WTC11 (cell line): Measurements from ENCODE around the gene RPTN. TPM values are rescaled to one million over a fixed set of nuclear protein-coding genes. Genes with fewer than 3 reads are reported as not detected.

Experiments used
- ATAC-seq: fragments of 200-7000 bp; cut with Tn5 transposase; 2 replicates; pipeline ENCODE4 v1.10.0; 2021; ENCODE audit warnings: mild to moderate bottlenecking, moderate library complexity
- CTCF ChIA-PET: fragments of 300-600 bp; sonication (Branson Sonifier 250); formaldehyde crosslinking; loops from one replicate; lab custom pipeline; 2021; ENCODE audit warnings: antibody characterized with exemption; lab: Charles Lee
- POLR2A ChIA-PET: fragments of 350-600 bp; sonication (Branson Sonifier 250); formaldehyde crosslinking; loops from one replicate; lab custom pipeline; 2021; ENCODE audit warnings: antibody characterized with exemption; lab: Charles Lee
- DNase-seq: peaks from one replicate; pipeline ENCODE4 v3.0.0; 2021; ENCODE audit warnings: low spot score
- H3K27ac Mint-ChIP-seq: 2 replicates; pipeline ENCODE4 v1.8.0; 2021; ENCODE audit warnings: mixed read lengths
- H3K27me3 Mint-ChIP-seq: 2 replicates; pipeline ENCODE4 v1.8.0; 2021; ENCODE audit warnings: low read depth, mild to moderate bottlenecking, moderate library complexity, mixed read lengths
- H3K36me3 Mint-ChIP-seq: 2 replicates; pipeline ENCODE4 v1.8.0; 2021; ENCODE audit warnings: mixed read lengths
- H3K4me1 Mint-ChIP-seq: 2 replicates; pipeline ENCODE4 v1.8.0; 2022; ENCODE audit warnings: mixed read lengths
- H3K4me3 Mint-ChIP-seq: 2 replicates; pipeline ENCODE4 v1.8.0; 2021; ENCODE audit warnings: mild to moderate bottlenecking, moderate library complexity, mixed read lengths
- H3K9me3 Mint-ChIP-seq: 2 replicates; pipeline ENCODE4 v1.8.0; 2021; ENCODE audit warnings: mixed read lengths
- AR ChIP-seq: fragments of 250-450 bp; sonication (Bioruptor Pico); IDR thresholded peaks from 2 replicates; pipeline ENCODE4 v1.9.0; 2021; ENCODE audit warnings: mild to moderate bottlenecking
- ATF3 ChIP-seq: sonication (generic); formaldehyde crosslinking; conservative IDR thresholded peaks from 2 replicates; pipeline ENCODE4 v1.8.1; 2022; ENCODE audit warnings: mild to moderate bottlenecking, missing genetic modification reagents
- CDX4 ChIP-seq: fragments of 250-450 bp; sonication (Bioruptor Pico); IDR thresholded peaks from 2 replicates; pipeline ENCODE4 v1.9.0; 2021; ENCODE audit warnings: moderate library complexity, mild to moderate bottlenecking, inconsistent platforms, borderline replicate concordance
- CREB1 ChIP-seq: sonication (generic); formaldehyde crosslinking; IDR thresholded peaks from 2 replicates; pipeline ENCODE4 v1.8.0; 2023; ENCODE audit warnings: mild to moderate bottlenecking, missing genetic modification reagents
- EMX1 ChIP-seq: fragments of 250-450 bp; sonication (Bioruptor Pico); IDR thresholded peaks from 2 replicates; pipeline ENCODE4 v1.8.0; 2021; ENCODE audit warnings: mild to moderate bottlenecking
- FOXJ3 ChIP-seq: sonication (generic); formaldehyde crosslinking; IDR thresholded peaks from 2 replicates; pipeline ENCODE4 v1.9.0; 2021; ENCODE audit warnings: missing genetic modification reagents, mild to moderate bottlenecking, borderline replicate concordance
- HMGA2 ChIP-seq: fragments of 250-450 bp; sonication (Bioruptor Pico); IDR thresholded peaks from 2 replicates; pipeline ENCODE4 v1.4.0; 2021; ENCODE audit warnings: mild to moderate bottlenecking, moderate library complexity
- KAT7 ChIP-seq: sonication (generic); formaldehyde crosslinking; IDR thresholded peaks from 2 replicates; pipeline ENCODE4 v1.8.1; 2023; ENCODE audit warnings: missing genetic modification reagents, mild to moderate bottlenecking, borderline replicate concordance
- NFE2L1 ChIP-seq: sonication (generic); formaldehyde crosslinking; IDR thresholded peaks from 2 replicates; pipeline ENCODE4 v1.8.1; 2023; ENCODE audit warnings: missing genetic modification reagents
- NR1H2 ChIP-seq: sonication (generic); formaldehyde crosslinking; IDR thresholded peaks from 2 replicates; pipeline ENCODE4 v1.9.0; 2021; ENCODE audit warnings: mild to moderate bottlenecking, moderate library complexity, missing genetic modification reagents
- OVOL2 ChIP-seq: fragments of 250-450 bp; sonication (Bioruptor Pico); IDR thresholded peaks from 2 replicates; pipeline ENCODE4 v1.9.0; 2021; ENCODE audit warnings: mild to moderate bottlenecking, borderline replicate concordance
- SMAD3 ChIP-seq: sonication (generic); formaldehyde crosslinking; IDR thresholded peaks from 2 replicates; pipeline ENCODE4 v1.8.0; 2022; ENCODE audit warnings: missing genetic modification reagents, mild to moderate bottlenecking, borderline replicate concordance
- SOX15 ChIP-seq: fragments of 250-450 bp; sonication (Bioruptor Pico); IDR thresholded peaks from 2 replicates; pipeline ENCODE4 v1.9.0; 2021; ENCODE audit warnings: mild to moderate bottlenecking
- STAT6 ChIP-seq: sonication (generic); formaldehyde crosslinking; conservative IDR thresholded peaks from 2 replicates; pipeline ENCODE4 v1.8.1; 2023; ENCODE audit warnings: mild to moderate bottlenecking, low read depth, missing genetic modification reagents, moderate library complexity
- TEAD1 ChIP-seq: sonication (generic); formaldehyde crosslinking; IDR thresholded peaks from 2 replicates; pipeline ENCODE4 v1.8.0; 2022; ENCODE audit warnings: mild to moderate bottlenecking, missing genetic modification reagents
- USF2 ChIP-seq: sonication (generic); formaldehyde crosslinking; IDR thresholded peaks from 2 replicates; pipeline ENCODE4 v1.8.1; 2023; ENCODE audit warnings: mild to moderate bottlenecking, missing genetic modification reagents, moderate library complexity
- ZBTB43 ChIP-seq: sonication (generic); formaldehyde crosslinking; IDR thresholded peaks from 2 replicates; pipeline ENCODE4 v1.8.1; 2023; ENCODE audit warnings: mild to moderate bottlenecking, missing genetic modification reagents
- ZNF121 ChIP-seq: sonication (generic); formaldehyde crosslinking; IDR thresholded peaks from 2 replicates; pipeline ENCODE4 v1.8.0; 2023; ENCODE audit warnings: missing genetic modification reagents
- ZNF232 ChIP-seq: sonication (generic); formaldehyde crosslinking; IDR thresholded peaks from 2 replicates; pipeline ENCODE4 v1.8.0; 2022; ENCODE audit warnings: mild to moderate bottlenecking, missing genetic modification reagents
- ZNF317 ChIP-seq: sonication (generic); formaldehyde crosslinking; IDR thresholded peaks from 2 replicates; pipeline ENCODE4 v1.8.1; 2023; ENCODE audit warnings: low read depth, mild to moderate bottlenecking, moderate library complexity, missing genetic modification reagents, borderline replicate concordance
- ZNF396 ChIP-seq: fragments of 250-450 bp; sonication (Bioruptor Pico); IDR thresholded peaks from 2 replicates; pipeline ENCODE4 v1.8.0; 2021; ENCODE audit warnings: mild to moderate bottlenecking, moderate library complexity, borderline replicate concordance
- ZSCAN18 ChIP-seq: fragments of 250-450 bp; sonication (Bioruptor Pico); IDR thresholded peaks from 2 replicates; pipeline ENCODE4 v2.1.2; 2022; ENCODE audit warnings: mild to moderate bottlenecking, moderate library complexity
- total RNA-seq: library from RNA; stranded (reverse); gene quantifications from 3 replicates; pipeline ENCODE4 v1.2.3, GENCODE V29; 2021

RPTN gene
- total RNA-seq, 1 experiment from 2014 or later: not detected

GRCh38 chr1:152182431-152182830 is 23.4 kb upstream of the RPTN start (continued):
- TF ChIP-seq KAT7 (CRISPR knock-in tag): no peak
- TF ChIP-seq FOXJ3: no peak
- TF ChIP-seq NFE2L1 (CRISPR knock-in tag): no peak
- no peak for TF ChIP-seq ZNF396 (CRISPR knock-in tag)
- TF ChIP-seq TEAD1 (CRISPR knock-in tag): no peak
- TF ChIP-seq ZNF121 (CRISPR knock-in tag): no peak
- no peak for TF ChIP-seq ZBTB43 (CRISPR knock-in tag)
- TF ChIP-seq USF2 (CRISPR knock-in tag): no peak
- no peak for TF ChIP-seq CREB1 (CRISPR knock-in tag)
- no peak for TF ChIP-seq STAT6 (CRISPR knock-in tag)

- TF ChIP-seq AR (no peak), NR1H2 (CRISPR knock-in tag) (no peak), HMGA2 (no peak), ZNF121 (CRISPR knock-in tag) (no peak)
- no peak for ATAC-seq
- Mint-ChIP-seq H3K36me3 (peaks cover 16% of the 10 kb centered on the region), H3K4me3 (no peak overlapping the region), H3K4me1 (no peaks in the 10 kb centered on the region), H3K9me3 (peaks cover 58% of the 10 kb centered on the region), H3K27me3 (peaks cover 9% of the 10 kb centered on the region), H3K27ac (no peak overlapping the region)
- ChIA-PET CTCF (interaction anchor here (1.0 kb wide), 1 partner anchor 127 kb away, joined by 3 read pairs; no protein-coding TSS in a partner anchor), POLR2A (no interaction called here)
- no peak for DNase-seq
Observed at GRCh38 chr1:152179566-152179965, 20.5 kb upstream of the RPTN start.

- peaks cover 89% of the 10 kb centered on the region for H3K9me3 Mint-ChIP-seq
- DNase-seq: no peak
- ChIA-PET CTCF (interaction anchor here (0.9 to 1.3 kb wide), 2 partner anchors 12 to 288 kb away, joined by 3 to 4 read pairs; no protein-coding TSS in a partner anchor), POLR2A (no interaction called here)
- no peak overlapping the region for H3K27ac Mint-ChIP-seq
- H3K36me3 Mint-ChIP-seq: peaks cover 28% of the 10 kb centered on the region
- H3K4me1 Mint-ChIP-seq: no peaks in the 10 kb centered on the region
- no peak overlapping the region for H3K4me3 Mint-ChIP-seq
- peaks cover 18% of the 10 kb centered on the region for H3K27me3 Mint-ChIP-seq
- ATAC-seq: no peak
- no peak for TF ChIP-seq ATF3 (CRISPR knock-in tag)
- TF ChIP-seq ZNF317 (CRISPR knock-in tag): no peak
- TF ChIP-seq SMAD3: no peak
- no peak for TF ChIP-seq EMX1 (CRISPR knock-in tag)
- TF ChIP-seq ZSCAN18: no peak
- no peak for TF ChIP-seq CDX4
- TF ChIP-seq KAT7 (CRISPR knock-in tag): no peak
- no peak for TF ChIP-seq ZNF232
- no peak for TF ChIP-seq OVOL2 (CRISPR knock-in tag)
- TF ChIP-seq SOX15: no peak
Observed at GRCh38 chr1:152170287-152170905, 11.4 kb upstream of the RPTN start.
